ENCODE measurements around the gene ZCCHC14. TPM values are rescaled to one million over a fixed set of nuclear protein-coding genes. Genes with fewer than 3 reads are reported as not detected.

The ZCCHC14 gene
- total RNA-seq, 1 donor from 2014 or later: 19.0 TPM

DNA sequence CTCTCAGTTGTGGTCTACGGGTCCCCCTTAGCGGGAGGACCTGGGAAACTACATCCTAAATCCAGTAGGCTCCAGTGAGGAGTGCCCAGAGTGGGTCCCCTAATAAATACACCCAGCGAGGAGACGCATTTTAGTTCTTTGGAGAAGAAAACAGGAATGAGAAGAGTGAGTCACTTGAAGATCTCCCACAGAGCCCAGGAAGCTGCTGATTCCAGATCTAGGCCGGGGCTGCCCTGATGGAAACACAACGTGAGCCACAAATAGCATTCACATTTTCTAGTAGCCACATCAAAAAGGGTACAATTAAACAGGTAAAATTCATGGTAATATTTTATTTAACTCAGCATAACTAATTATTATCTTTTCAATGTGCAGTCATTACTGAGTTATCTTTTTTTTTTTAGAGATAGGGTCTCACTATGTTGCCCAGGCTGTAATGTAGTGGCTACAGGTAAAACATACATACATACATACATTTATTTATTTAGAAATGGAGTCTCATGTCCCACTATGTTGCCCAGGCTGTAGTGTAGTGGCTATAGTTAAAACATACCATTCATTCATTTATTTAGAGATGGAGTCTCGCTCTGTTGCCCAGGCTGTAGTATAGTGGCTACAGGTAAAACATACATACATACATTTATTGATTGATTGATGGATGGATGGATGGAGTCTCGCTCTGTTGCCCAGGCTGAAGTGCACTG, 130.8 kb downstream of the ZCCHC14 start:
- no peaks in the 10 kb centered on the region for H3K9me3 Mint-ChIP-seq (ENCODE audit: unreplicated experiment)
- Histone ChIP-seq H4K20me1 (ENCODE audit: insufficient read depth, low read length) (peaks cover 63% of the 10 kb centered on the region), H3K9ac (ENCODE audit: low read length) (no peak overlapping the region), H3K27me3 (ENCODE audit: insufficient read depth, low read length) (no peaks in the 10 kb centered on the region), H3K27ac (ENCODE audit: low read depth, low read length) (peak overlapping the region; percentile 21), H3K9me3 (ENCODE audit: insufficient read depth, low read depth, low read length) (no peaks in the 10 kb centered on the region), H3K79me2 (ENCODE audit: insufficient read depth, low read length) (peaks cover 52% of the 10 kb centered on the region), H3K4me1 (ENCODE audit: insufficient read depth, low read length) (no peaks in the 10 kb centered on the region), H3K4me3 (ENCODE audit: insufficient read depth, low read depth, low read length) (no peak overlapping the region), H3K4me2 (ENCODE audit: low read length) (peak overlapping the region; percentile 25), H2AFZ (ENCODE audit: low read depth, low read length) (no peak overlapping the region), H3K36me3 (ENCODE audit: insufficient read depth, low read length) (peaks cover 12% of the 10 kb centered on the region)
- no peak for TF ChIP-seq EZH2 (IDR thresholded peaks at IDR 0.05; ENCODE audit: insufficient read depth, low read length)
- TF ChIP-seq, protein P1, sequence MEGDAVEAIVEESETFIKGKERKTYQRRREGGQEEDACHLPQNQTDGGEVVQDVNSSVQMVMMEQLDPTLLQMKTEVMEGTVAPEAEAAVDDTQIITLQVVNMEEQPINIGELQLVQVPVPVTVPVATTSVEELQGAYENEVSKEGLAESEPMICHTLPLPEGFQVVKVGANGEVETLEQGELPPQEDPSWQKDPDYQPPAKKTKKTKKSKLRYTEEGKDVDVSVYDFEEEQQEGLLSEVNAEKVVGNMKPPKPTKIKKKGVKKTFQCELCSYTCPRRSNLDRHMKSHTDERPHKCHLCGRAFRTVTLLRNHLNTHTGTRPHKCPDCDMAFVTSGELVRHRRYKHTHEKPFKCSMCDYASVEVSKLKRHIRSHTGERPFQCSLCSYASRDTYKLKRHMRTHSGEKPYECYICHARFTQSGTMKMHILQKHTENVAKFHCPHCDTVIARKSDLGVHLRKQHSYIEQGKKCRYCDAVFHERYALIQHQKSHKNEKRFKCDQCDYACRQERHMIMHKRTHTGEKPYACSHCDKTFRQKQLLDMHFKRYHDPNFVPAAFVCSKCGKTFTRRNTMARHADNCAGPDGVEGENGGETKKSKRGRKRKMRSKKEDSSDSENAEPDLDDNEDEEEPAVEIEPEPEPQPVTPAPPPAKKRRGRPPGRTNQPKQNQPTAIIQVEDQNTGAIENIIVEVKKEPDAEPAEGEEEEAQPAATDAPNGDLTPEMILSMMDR (IDR thresholded peaks at IDR 0.05; ENCODE audit: insufficient read depth, low read depth, low read length): no peak
- H3K4me3 Mint-ChIP-seq (ENCODE audit: unreplicated experiment): no peak overlapping the region
- H3K36me3 Mint-ChIP-seq (ENCODE audit: low read depth, unreplicated experiment): peaks cover 20% of the 10 kb centered on the region
- H3K27ac Mint-ChIP-seq (ENCODE audit: unreplicated experiment): peak overlapping the region; percentile 58
- FAIRE-seq (no peak), DNase-seq (ENCODE audit: low read depth) (no peak)
- H3K4me1 Mint-ChIP-seq (ENCODE audit: low read depth, unreplicated experiment): peaks cover 6% of the 10 kb centered on the region
- no peaks in the 10 kb centered on the region for H3K27me3 Mint-ChIP-seq (ENCODE audit: low read depth, unreplicated experiment)

DNA sequence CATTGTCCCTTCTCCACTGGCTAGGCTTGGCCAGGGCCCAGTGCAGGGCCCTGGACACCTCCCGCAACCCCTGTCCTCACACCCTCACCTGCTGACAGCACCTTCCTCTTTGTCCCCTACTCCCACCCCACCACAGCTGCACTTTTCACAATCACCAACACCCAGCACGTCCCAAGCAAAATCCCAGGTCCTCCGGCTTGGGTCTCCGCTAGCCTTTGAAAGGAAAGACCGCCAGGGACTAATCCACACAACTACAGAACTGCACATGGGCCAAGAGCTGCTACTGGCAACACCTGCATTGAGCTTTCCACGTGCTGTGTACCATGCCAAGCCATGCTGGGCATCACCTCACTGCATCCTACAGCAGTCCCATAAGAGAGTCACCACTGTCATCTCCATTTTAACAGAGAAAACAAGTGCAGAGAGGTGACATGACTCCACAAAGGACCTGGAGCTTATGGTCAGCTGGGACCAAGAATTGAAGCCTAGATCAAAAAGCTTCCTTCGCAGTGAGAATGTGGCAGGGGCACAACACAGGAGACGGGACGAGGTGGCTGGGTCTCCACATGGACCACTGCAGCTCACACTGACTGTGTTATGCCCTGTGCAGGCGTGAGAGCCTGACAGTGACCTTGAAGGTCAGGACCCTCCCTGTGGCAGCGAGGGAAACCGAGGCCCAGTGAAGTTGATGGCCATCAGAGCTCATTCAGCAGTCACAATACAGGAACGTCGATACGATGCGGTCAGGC, 131.8 kb downstream of the ZCCHC14 start:
- Mint-ChIP-seq H3K9me3 (ENCODE audit: unreplicated experiment) (no peaks in the 10 kb centered on the region), H3K27me3 (ENCODE audit: low read depth, unreplicated experiment) (no peaks in the 10 kb centered on the region), H3K27ac (ENCODE audit: unreplicated experiment) (no peak overlapping the region), H3K4me1 (ENCODE audit: low read depth, unreplicated experiment) (peaks cover 10% of the 10 kb centered on the region), H3K4me3 (ENCODE audit: unreplicated experiment) (no peak overlapping the region), H3K36me3 (ENCODE audit: low read depth, unreplicated experiment) (peaks cover 23% of the 10 kb centered on the region)
- no peak overlapping the region for H3K4me3 ChIP-seq (ENCODE audit: insufficient read depth, low read depth, low read length)
- H3K27me3 ChIP-seq (ENCODE audit: insufficient read depth, low read length): no peaks in the 10 kb centered on the region
- no peak overlapping the region for H3K27ac ChIP-seq (ENCODE audit: low read depth, low read length)
- H2AFZ ChIP-seq (ENCODE audit: low read depth, low read length): no peak overlapping the region
- no peak overlapping the region for H3K9ac ChIP-seq (ENCODE audit: low read length)
- peaks cover 63% of the 10 kb centered on the region for H4K20me1 ChIP-seq (ENCODE audit: insufficient read depth, low read length)
- TF ChIP-seq EZH2 (IDR thresholded peaks at IDR 0.05; ENCODE audit: insufficient read depth, low read length): no peak
- TF ChIP-seq, protein P1 (IDR thresholded peaks at IDR 0.05; ENCODE audit: insufficient read depth, low read depth, low read length): no peak
- DNase-seq (ENCODE audit: low read depth) (no peak), FAIRE-seq (no peak)
- no peaks in the 10 kb centered on the region for H3K4me1 ChIP-seq (ENCODE audit: insufficient read depth, low read length)
- H3K9me3 ChIP-seq (ENCODE audit: insufficient read depth, low read depth, low read length): no peaks in the 10 kb centered on the region
- no peak overlapping the region for H3K4me2 ChIP-seq (ENCODE audit: low read length)
- H3K79me2 ChIP-seq (ENCODE audit: insufficient read depth, low read length): peaks cover 43% of the 10 kb centered on the region
- H3K36me3 ChIP-seq (ENCODE audit: insufficient read depth, low read length): peaks cover 12% of the 10 kb centered on the region
